SK-N-SH treated with all-trans-retinoic acid at 6 μM for 48 hours (cell line): ENCODE data around the gene GRID1.
"Not testable (repeated sequence)": the region's sequence is repeated elsewhere in the genome, so short reads cannot be mapped to it uniquely, and the experiment has no call there.

Experiments
- ATAC-seq: fragments of 200-7000 bp; cut with Tn5 transposase; 3 replicates; pipeline ENCODE4 v1.9.1; 2020; ENCODE audit warnings: mild to moderate bottlenecking, moderate library complexity
- ARNTL ChIP-seq: fragments of 450-650 bp; formaldehyde crosslinking; IDR thresholded peaks from 2 replicates; pipeline ENCODE4 v1.5.0; 2020; ENCODE audit warnings: low read depth, mild to moderate bottlenecking, moderate library complexity, borderline replicate concordance
- BACH2 ChIP-seq: fragments of 250-450 bp; sonication (Bioruptor Pico); IDR thresholded peaks from 2 replicates; pipeline ENCODE4 v1.9.0; 2021; ENCODE audit warnings: mild to moderate bottlenecking, borderline replicate concordance
- CSDC2 ChIP-seq: fragments of 250-450 bp; sonication (Bioruptor Pico); IDR thresholded peaks from 2 replicates; pipeline ENCODE4 v1.5.0; 2020; ENCODE audit warnings: mild to moderate bottlenecking, moderate library complexity
- ESRRG ChIP-seq: fragments of 250-450 bp; sonication (Bioruptor Pico); IDR thresholded peaks from 2 replicates; pipeline ENCODE4 v1.6.1; 2021; ENCODE audit warnings: mild to moderate bottlenecking
- GLIS3 ChIP-seq: fragments of 250-450 bp; sonication (Bioruptor Pico); IDR thresholded peaks from 2 replicates; pipeline ENCODE4 v1.5.0; 2020; ENCODE audit warnings: mild to moderate bottlenecking, moderate library complexity
- ISL1 ChIP-seq: fragments of 250-450 bp; sonication (Bioruptor Pico); IDR thresholded peaks from 2 replicates; pipeline ENCODE4 v2.1.2; 2022; ENCODE audit warnings: mild to moderate bottlenecking, moderate library complexity
- OSR1 ChIP-seq: fragments of 250-450 bp; sonication (Bioruptor Pico); IDR thresholded peaks from 2 replicates; pipeline ENCODE4 v1.8.0; 2022; ENCODE audit warnings: moderate library complexity, mild to moderate bottlenecking, inconsistent platforms
- PPARA ChIP-seq: fragments of 250-450 bp; sonication (Bioruptor Pico); IDR thresholded peaks from 2 replicates; pipeline ENCODE4 v1.5.0; 2020; ENCODE audit warnings: mild to moderate bottlenecking, borderline replicate concordance
- RARB ChIP-seq: fragments of 250-450 bp; sonication (Bioruptor Pico); IDR thresholded peaks from 2 replicates; pipeline ENCODE4 v1.8.0; 2021; ENCODE audit warnings: mild to moderate bottlenecking, moderate library complexity
- SNAI2 ChIP-seq: fragments of 250-450 bp; sonication (Bioruptor Pico); IDR thresholded peaks from 2 replicates; pipeline ENCODE4 v1.5.0; 2020; ENCODE audit warnings: mild to moderate bottlenecking, moderate library complexity
- TCF4 ChIP-seq: fragments of 250-450 bp; sonication (Bioruptor Pico); IDR thresholded peaks from 2 replicates; pipeline ENCODE4 v1.8.0; 2021; ENCODE audit warnings: mild to moderate bottlenecking, moderate library complexity, borderline replicate concordance
- TOX ChIP-seq: fragments of 250-450 bp; sonication (Bioruptor Pico); IDR thresholded peaks from 2 replicates; pipeline ENCODE4 v1.8.0; 2021; ENCODE audit warnings: mild to moderate bottlenecking, moderate library complexity, borderline replicate concordance
- ZC3H10 ChIP-seq: fragments of 250-450 bp; sonication (Bioruptor Pico); IDR thresholded peaks from 2 replicates; pipeline ENCODE4 v1.5.1; 2021; ENCODE audit warnings: mild to moderate bottlenecking, moderate library complexity
- ZFP3 ChIP-seq: fragments of 250-450 bp; sonication (Bioruptor Pico); IDR thresholded peaks from 2 replicates; pipeline ENCODE4 v1.5.0; 2020; ENCODE audit warnings: mild to moderate bottlenecking, moderate library complexity
- ZFP30 ChIP-seq: fragments of 450-650 bp; formaldehyde crosslinking; IDR thresholded peaks from 2 replicates; pipeline ENCODE4 v1.5.0; 2022; ENCODE audit warnings: mild to moderate bottlenecking, moderate library complexity
- ZNF565 ChIP-seq: fragments of 450-650 bp; formaldehyde crosslinking; conservative IDR thresholded peaks from 2 replicates; pipeline ENCODE4 v1.5.0; 2020; ENCODE audit warnings: low read depth, mild to moderate bottlenecking, moderate library complexity
- ZNF70 ChIP-seq: fragments of 450-650 bp; formaldehyde crosslinking; IDR thresholded peaks from 2 replicates; pipeline ENCODE4 v1.5.0; 2020; ENCODE audit warnings: mild to moderate bottlenecking, moderate library complexity
- ZNF8 ChIP-seq: fragments of 450-650 bp; formaldehyde crosslinking; IDR thresholded peaks from 2 replicates; pipeline ENCODE4 v1.5.0; 2020; ENCODE audit warnings: mild to moderate bottlenecking, moderate library complexity
- TF ChIP-seq, protein P1 (sequence below): fragments of 250-450 bp; sonication (Bioruptor Pico); IDR thresholded peaks from 2 replicates; pipeline ENCODE4 v1.5.1; 2021; ENCODE audit warnings: mild to moderate bottlenecking, moderate library complexity
- TF ChIP-seq, protein P2 (sequence below): fragments of 250-450 bp; sonication (Bioruptor Pico); IDR thresholded peaks from 2 replicates; pipeline ENCODE4 v1.5.1; 2020; ENCODE audit warnings: low read depth, mild to moderate bottlenecking, moderate library complexity
- TF ChIP-seq, protein P3 (sequence below): fragments of 250-450 bp; sonication (Bioruptor Pico); IDR thresholded peaks from 2 replicates; pipeline ENCODE4 v1.5.0; 2020; ENCODE audit warnings: mild to moderate bottlenecking, moderate library complexity

Gene GRID1

DNA sequence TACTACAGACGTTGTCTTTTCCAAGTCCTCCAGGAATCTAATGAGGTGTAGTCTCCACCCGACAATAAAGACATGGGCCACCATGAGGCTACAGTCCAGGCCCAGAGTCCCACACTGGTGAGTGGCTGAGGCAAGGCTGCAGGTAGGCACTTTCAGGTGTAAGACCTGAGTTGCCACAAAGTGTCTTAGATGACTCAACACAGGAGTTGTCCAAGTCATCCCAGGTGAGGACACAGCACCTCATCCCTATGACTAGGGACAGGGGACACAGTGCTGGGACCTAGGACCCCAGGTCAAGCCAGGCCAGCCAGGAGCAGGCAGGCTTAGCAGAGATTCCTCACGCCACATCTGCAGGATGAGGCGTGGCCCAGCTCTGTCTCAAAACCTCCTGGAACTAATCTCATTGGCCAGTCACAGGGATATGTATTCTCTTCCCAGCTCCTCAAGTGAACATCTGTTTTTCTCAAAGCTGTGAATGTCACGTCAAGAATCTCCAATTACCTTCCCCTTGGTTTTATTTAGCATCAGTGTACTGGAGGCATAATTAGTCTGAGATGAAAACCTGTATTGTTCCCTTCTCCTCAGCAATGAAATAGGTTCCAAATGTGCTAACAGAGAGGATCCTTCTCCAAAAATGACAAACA, 254.6 kb downstream of the GRID1 start:
- TF ChIP-seq BACH2 (no peak), ARNTL (CRISPR knock-in tag) (no peak), CSDC2 (CRISPR knock-in tag) (no peak)
- TF ChIP-seq, all 23 proteins: peak for 0
- ATAC-seq, result no peak

DNA sequence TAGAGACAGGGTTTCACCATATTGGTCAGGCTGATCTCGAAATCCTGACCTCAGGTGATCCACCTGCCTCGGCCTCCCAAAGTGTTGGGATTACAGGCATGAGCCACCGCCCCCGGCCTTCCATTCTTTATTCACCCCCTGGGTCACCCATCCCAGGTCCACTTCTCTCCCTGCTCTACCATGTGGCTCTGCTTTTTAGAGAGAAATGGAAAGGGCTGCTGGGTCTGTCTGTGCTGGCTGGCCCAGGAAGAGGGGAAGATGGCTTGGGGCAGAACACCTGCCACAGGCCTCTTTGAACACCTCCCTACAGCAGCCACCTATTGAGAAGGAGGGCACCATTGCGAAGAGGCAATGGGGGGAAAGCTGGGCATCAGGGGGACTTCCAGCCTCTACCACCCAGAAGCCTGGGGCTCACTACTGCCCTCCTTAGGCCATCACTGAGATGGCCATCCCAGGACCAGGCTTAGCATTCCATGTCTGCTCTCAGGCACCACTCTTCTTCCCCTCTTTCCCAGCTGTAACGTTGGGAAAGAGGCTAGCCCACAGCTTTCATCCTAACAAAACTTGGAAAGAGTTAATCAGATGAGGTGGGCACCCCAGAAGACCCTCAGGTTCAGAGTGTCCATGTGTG, 256.3 kb downstream of the GRID1 start:
- no peak for ATAC-seq
- TF ChIP-seq, protein P1, sequence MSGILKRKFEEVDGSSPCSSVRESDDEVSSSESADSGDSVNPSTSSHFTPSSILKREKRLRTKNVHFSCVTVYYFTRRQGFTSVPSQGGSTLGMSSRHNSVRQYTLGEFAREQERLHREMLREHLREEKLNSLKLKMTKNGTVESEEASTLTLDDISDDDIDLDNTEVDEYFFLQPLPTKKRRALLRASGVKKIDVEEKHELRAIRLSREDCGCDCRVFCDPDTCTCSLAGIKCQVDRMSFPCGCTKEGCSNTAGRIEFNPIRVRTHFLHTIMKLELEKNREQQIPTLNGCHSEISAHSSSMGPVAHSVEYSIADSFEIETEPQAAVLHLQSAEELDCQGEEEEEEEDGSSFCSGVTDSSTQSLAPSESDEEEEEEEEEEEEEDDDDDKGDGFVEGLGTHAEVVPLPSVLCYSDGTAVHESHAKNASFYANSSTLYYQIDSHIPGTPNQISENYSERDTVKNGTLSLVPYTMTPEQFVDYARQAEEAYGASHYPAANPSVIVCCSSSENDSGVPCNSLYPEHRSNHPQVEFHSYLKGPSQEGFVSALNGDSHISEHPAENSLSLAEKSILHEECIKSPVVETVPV (CRISPR knock-in tag), result no peak
- no peak for TF ChIP-seq OSR1
- TF ChIP-seq ISL1, result no peak
- TF ChIP-seq TCF4 (CRISPR knock-in tag), result no peak

DNA sequence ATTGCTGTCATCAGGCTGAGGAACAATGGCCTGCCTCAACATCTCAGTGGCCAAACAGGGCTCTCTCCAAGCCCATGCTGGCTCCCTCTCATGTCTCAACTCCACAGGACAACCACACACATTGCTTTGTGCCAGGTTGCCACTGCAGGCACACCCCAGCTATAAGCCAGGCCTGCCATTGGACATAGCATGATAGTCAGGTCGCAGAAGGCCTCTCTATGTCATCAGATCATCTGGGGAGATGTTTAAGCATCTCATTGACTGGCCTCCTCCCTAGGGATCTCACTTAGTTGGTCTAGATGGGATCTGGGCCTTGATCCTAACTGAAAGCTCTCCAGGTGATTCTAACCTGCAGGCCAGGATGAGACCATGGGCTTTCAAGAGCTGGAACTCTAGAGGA, 257.2 kb downstream of the GRID1 start:
- TF ChIP-seq ZNF70 (CRISPR knock-in tag), result no peak
- no peak for TF ChIP-seq TOX (CRISPR knock-in tag)
- TF ChIP-seq, protein P2, sequence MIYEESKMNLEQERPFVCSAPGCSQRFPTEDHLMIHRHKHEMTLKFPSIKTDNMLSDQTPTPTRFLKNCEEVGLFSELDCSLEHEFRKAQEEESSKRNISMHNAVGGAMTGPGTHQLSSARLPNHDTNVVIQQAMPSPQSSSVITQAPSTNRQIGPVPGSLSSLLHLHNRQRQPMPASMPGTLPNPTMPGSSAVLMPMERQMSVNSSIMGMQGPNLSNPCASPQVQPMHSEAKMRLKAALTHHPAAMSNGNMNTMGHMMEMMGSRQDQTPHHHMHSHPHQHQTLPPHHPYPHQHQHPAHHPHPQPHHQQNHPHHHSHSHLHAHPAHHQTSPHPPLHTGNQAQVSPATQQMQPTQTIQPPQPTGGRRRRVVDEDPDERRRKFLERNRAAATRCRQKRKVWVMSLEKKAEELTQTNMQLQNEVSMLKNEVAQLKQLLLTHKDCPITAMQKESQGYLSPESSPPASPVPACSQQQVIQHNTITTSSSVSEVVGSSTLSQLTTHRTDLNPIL (CRISPR knock-in tag), result no peak
- TF ChIP-seq ZC3H10 (CRISPR knock-in tag), result no peak
- no peak for TF ChIP-seq SNAI2 (CRISPR knock-in tag)
- TF ChIP-seq RARB (CRISPR knock-in tag), result no peak
- TF ChIP-seq ZFP3 (CRISPR knock-in tag), result no peak
- no peak for TF ChIP-seq ZFP30 (CRISPR knock-in tag)
- no peak for TF ChIP-seq GLIS3
- no peak for ATAC-seq

DNA sequence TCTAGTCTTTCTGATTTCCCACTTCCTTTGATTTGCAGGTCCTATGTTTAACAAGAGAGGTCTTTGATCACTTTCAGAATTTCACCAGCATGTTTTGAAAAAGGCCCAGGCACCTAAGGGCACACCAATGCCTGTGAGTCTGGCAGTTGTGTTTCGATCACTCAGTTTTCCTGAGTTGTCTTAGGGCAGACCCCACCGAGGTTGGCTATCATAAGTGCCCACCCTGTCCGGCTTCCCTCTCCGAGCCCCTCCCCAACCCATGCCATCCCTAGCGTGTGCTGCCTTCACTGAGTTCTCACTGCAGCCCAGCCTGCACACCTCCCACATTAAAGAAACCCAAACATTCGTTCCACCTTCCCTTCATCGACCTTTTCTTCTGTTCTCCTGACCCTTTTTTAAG, 257.9 kb downstream of the GRID1 start:
- no peak for ATAC-seq
- TF ChIP-seq ZNF70 (CRISPR knock-in tag) (no peak), PPARA (CRISPR knock-in tag) (no peak), ZC3H10 (CRISPR knock-in tag) (no peak), ISL1 (no peak), TOX (CRISPR knock-in tag) (no peak), GLIS3 (no peak), ZFP30 (CRISPR knock-in tag) (no peak), ZFP3 (CRISPR knock-in tag) (no peak), ZNF8 (no peak), BACH2 (no peak), ZNF565 (CRISPR knock-in tag) (no peak), ARNTL (CRISPR knock-in tag) (no peak), TCF4 (CRISPR knock-in tag) (no peak), RARB (CRISPR knock-in tag) (no peak), ESRRG (CRISPR knock-in tag) (no peak), OSR1 (no peak)
- TF ChIP-seq, protein P2 (CRISPR knock-in tag), result no peak
- TF ChIP-seq, protein P3, sequence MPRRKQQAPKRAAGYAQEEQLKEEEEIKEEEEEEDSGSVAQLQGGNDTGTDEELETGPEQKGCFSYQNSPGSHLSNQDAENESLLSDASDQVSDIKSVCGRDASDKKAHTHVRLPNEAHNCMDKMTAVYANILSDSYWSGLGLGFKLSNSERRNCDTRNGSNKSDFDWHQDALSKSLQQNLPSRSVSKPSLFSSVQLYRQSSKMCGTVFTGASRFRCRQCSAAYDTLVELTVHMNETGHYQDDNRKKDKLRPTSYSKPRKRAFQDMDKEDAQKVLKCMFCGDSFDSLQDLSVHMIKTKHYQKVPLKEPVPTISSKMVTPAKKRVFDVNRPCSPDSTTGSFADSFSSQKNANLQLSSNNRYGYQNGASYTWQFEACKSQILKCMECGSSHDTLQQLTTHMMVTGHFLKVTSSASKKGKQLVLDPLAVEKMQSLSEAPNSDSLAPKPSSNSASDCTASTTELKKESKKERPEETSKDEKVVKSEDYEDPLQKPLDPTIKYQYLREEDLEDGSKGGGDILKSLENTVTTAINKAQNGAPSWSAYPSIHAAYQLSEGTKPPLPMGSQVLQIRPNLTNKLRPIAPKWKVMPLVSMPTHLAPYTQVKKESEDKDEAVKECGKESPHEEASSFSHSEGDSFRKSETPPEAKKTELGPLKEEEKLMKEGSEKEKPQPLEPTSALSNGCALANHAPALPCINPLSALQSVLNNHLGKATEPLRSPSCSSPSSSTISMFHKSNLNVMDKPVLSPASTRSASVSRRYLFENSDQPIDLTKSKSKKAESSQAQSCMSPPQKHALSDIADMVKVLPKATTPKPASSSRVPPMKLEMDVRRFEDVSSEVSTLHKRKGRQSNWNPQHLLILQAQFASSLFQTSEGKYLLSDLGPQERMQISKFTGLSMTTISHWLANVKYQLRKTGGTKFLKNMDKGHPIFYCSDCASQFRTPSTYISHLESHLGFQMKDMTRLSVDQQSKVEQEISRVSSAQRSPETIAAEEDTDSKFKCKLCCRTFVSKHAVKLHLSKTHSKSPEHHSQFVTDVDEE, result no peak
- TF ChIP-seq, protein P1 (CRISPR knock-in tag), result no peak

DNA sequence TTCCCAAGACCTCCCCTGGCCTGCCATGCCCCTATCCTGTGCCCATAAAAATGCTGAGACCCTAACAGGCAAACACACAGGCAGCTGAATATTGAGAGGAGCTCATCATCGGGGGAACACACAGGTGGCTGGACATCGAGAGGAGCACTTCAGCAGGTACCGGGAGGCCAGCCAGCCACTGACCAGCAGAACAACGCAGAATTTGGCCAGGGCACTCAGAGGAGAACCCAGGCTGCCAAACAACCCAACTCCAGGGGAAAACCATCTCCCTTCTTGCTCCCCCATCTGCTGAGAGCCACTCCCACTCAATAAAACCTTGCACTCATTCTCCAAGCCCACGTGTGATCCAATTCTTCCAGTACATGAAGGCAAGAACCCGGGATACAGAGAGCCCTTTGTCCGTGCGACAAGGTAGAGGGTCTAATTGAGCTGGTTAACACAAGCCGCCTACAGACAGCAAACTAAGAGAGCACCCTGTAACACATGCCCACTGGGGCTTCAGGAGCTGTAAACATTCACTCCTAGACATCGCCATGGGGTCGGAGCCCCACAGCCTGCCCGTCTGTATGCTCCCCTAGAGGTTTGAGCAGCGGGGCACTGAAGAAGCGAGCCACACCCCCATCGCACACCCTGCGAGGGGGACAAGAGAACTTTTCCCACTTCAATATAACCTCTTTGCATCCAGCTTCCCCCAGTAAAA, 258.8 kb downstream of the GRID1 start:
- not testable (repeated sequence) for ATAC-seq
